DND-41 (cell line): ENCODE data around the gene DYSF.

Experiments
- ATAC-seq: fragments of 200-7000 bp; cut with Tn5 transposase; 3 replicates; pipeline ENCODE4 v1.9.1; 2021; ENCODE audit warnings: low read depth; ENCODE audit not compliant: insufficient read depth
- DNase-seq: peaks from one replicate; pipeline ENCODE4 v3.0.0-alpha.2; 2020
- H2AFZ ChIP-seq: 2 replicates; pipeline ENCODE4 v1.6.0; 2012; ENCODE audit warnings: low read depth, low read length
- H3K27ac ChIP-seq: 2 replicates; pipeline ENCODE4 v1.5.1; 2012; ENCODE audit warnings: low read length, inconsistent platforms
- H3K27me3 ChIP-seq: fragments of 200-600 bp; sonication (generic); 2 replicates; pipeline ENCODE4 v1.6.0; 2012; ENCODE audit warnings: low read length, mild to moderate bottlenecking, inconsistent platforms; ENCODE audit not compliant: insufficient read depth, poor library complexity
- H3K36me3 ChIP-seq: 2 replicates; pipeline ENCODE4 v1.5.1; 2012; ENCODE audit warnings: low read length, inconsistent platforms; ENCODE audit not compliant: insufficient read depth
- H3K4me1 ChIP-seq: 2 replicates; pipeline ENCODE4 v1.5.1; 2012; ENCODE audit warnings: mild to moderate bottlenecking, low read length; ENCODE audit not compliant: insufficient read depth
- H3K4me2 ChIP-seq: 2 replicates; pipeline ENCODE4 v1.6.0; 2012; ENCODE audit warnings: mild to moderate bottlenecking, moderate library complexity, low read length, inconsistent platforms; ENCODE audit not compliant: insufficient read depth
- H3K4me3 ChIP-seq, 2 experiments: fragments of 200-600 bp in 1 of 2; shearing (Covaris generic) in 1 of 2; 2 replicates each; pipeline ENCODE4 v1.5.1; 2012 to 2016; ENCODE audit warnings: inconsistent platforms in 2 of 2, low read length in 2 of 2, mild to moderate bottlenecking in 2 of 2, low read depth in 1 of 2, moderate library complexity in 1 of 2
- H3K79me2 ChIP-seq: 2 replicates; pipeline ENCODE4 v1.6.0; 2012; ENCODE audit warnings: low read length, inconsistent platforms; ENCODE audit not compliant: insufficient read depth
- H3K9ac ChIP-seq: 2 replicates; pipeline ENCODE4 v1.6.0; 2012; ENCODE audit warnings: low read depth, mild to moderate bottlenecking, inconsistent platforms, low read length, moderate library complexity
- H3K9me3 ChIP-seq: 2 replicates; pipeline ENCODE4 v1.5.1; 2012; ENCODE audit warnings: low read length, moderate library complexity, mild to moderate bottlenecking, inconsistent platforms; ENCODE audit not compliant: insufficient read depth, severe bottlenecking
- H4K20me1 ChIP-seq: 2 replicates; pipeline ENCODE4 v1.6.0; 2012; ENCODE audit warnings: low read length; ENCODE audit not compliant: insufficient read depth
- CTCF ChIP-seq: IDR thresholded peaks from 2 replicates; pipeline ENCODE4 v1.5.1; 2012; ENCODE audit warnings: borderline replicate concordance, low read length, moderate library complexity, mild to moderate bottlenecking; ENCODE audit not compliant: poor library complexity, severe bottlenecking; ENCODE audit errors: extremely low read depth
- EZH2 ChIP-seq: IDR thresholded peaks from 3 replicates; pipeline ENCODE4 v1.6.1; 2012; ENCODE audit warnings: borderline replicate concordance, low read depth, mild to moderate bottlenecking, moderate library complexity, low read length, inconsistent platforms; ENCODE audit not compliant: severe bottlenecking

DYSF gene

GRCh38 chr2:71699428-71699827, 246.1 kb downstream of the DYSF start:
- Histone ChIP-seq H3K27ac (no peak overlapping the region), H3K4me2 (no peak overlapping the region), H3K9me3 (no peaks in the 10 kb centered on the region), H3K79me2 (no peaks in the 10 kb centered on the region), H3K4me3 (no peak overlapping the region), H4K20me1 (no peaks in the 10 kb centered on the region), H3K36me3 (no peaks in the 10 kb centered on the region), H3K27me3 (no peaks in the 10 kb centered on the region), H3K9ac (no peak overlapping the region), H3K4me1 (no peaks in the 10 kb centered on the region), H2AFZ (no peak overlapping the region)
- TF ChIP-seq EZH2 (no peak), CTCF (no peak)
- ATAC-seq = no peak
- no peak for DNase-seq

DNA sequence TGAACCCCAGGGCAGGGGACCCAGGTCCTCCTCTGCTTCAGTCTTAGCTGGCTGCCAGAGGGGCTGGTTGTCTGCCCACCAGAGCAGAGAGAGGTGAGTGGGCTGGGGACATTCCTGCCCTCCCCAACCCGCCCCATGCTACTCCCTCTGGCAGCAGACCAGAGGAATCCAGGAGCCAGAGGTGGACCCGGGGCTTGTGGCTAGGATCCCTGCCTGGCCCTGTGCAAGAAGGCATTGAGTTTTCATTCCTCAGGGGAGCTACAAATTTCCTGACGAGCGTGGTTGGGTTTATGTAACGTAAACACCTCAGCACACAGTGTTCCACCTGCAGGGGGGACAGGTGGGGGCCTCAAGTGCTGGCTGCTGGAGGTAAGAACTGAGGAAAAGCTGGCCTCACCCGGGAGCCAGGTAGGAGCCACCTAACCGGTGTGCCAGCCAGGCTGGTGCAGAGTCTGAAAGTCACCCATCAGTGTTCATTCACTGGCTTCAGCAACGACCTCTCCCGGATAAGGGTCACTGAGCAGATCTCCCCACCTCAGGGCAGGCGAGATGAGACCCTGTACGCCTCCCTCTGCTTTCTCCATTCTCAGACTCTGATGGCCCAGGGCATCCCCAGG, 246.8 kb downstream of the DYSF start:
- no peak overlapping the region for H3K4me2 ChIP-seq
- no peak for ATAC-seq

GRCh38 chr2:71700658-71701397, 247.5 kb downstream of the DYSF start:
- no peak overlapping the region for H3K9ac ChIP-seq
- H2AFZ ChIP-seq = no peak overlapping the region
- DNase-seq = no peak
- no peak for ATAC-seq
- no peaks in the 10 kb centered on the region for H3K79me2 ChIP-seq
- H3K4me2 ChIP-seq = no peak overlapping the region
- no peak overlapping the region for H3K27ac ChIP-seq
- no peaks in the 10 kb centered on the region for H3K36me3 ChIP-seq
- no peaks in the 10 kb centered on the region for H4K20me1 ChIP-seq
- no peaks in the 10 kb centered on the region for H3K9me3 ChIP-seq
- no peaks in the 10 kb centered on the region for H3K4me1 ChIP-seq
- H3K27me3 ChIP-seq = no peaks in the 10 kb centered on the region
- TF ChIP-seq CTCF = no peak
- TF ChIP-seq EZH2 = no peak
- H3K4me3 ChIP-seq = no peak overlapping the region

More for the DNA sequence above, 246.8 kb downstream of the DYSF start:
- H2AFZ ChIP-seq = no peak overlapping the region
- H3K27me3 ChIP-seq = no peaks in the 10 kb centered on the region
- H3K9ac ChIP-seq = no peak overlapping the region
- no peak overlapping the region for H3K4me3 ChIP-seq
- no peaks in the 10 kb centered on the region for H3K9me3 ChIP-seq
- no peaks in the 10 kb centered on the region for H4K20me1 ChIP-seq
- DNase-seq = no peak
- H3K79me2 ChIP-seq = no peaks in the 10 kb centered on the region
- no peaks in the 10 kb centered on the region for H3K4me1 ChIP-seq
- H3K36me3 ChIP-seq = no peaks in the 10 kb centered on the region
- no peak overlapping the region for H3K27ac ChIP-seq
- TF ChIP-seq CTCF = no peak
- no peak for TF ChIP-seq EZH2
